ENCODE results near the gene NFYB. TPM values are rescaled to one million over a fixed set of nuclear protein-coding genes. Genes with fewer than 3 reads are reported as not detected.

Gene NFYB
- total RNA-seq, 1 experiment from 2014 or later, result 22.4 TPM

DNA sequence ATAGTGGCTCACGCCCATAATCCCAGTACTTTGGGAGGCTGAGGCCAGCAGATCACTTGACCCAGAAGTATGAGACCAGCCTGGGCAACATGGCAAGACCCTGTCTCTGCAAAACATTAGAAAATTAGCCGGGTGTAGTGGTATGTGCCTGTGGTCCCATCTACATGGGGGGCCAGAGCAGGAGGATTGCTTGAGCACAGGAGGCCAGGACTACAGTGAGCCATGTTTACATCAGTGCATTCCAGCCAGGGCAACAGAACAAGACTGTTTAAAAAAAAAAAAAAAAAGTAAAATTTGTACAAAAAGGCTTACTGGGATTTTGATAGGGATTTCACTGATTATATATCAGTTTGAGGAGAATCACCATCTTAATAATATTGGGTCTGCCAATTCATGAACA is 65.9 kb downstream of the NFYB start:
- no peaks in the 10 kb centered on the region for H3K27me3 ChIP-seq (ENCODE audit: insufficient read depth, low read length)
- no peak overlapping the region for H3K27ac ChIP-seq (ENCODE audit: low read depth, low read length)
- H3K9me2 ChIP-seq (ENCODE audit: insufficient read depth), result no peaks in the 10 kb centered on the region
- no peak overlapping the region for H3K4me3 ChIP-seq (replicated peaks in 1 of 2; ENCODE audit: low read depth in 1 of 2, low read length in 2 of 2)
- ChIA-PET POLR2A (no interaction called here), RAD21 (ENCODE audit: low non-redundant PET in 1 of 2, low total read pairs in 2 of 2, uncharacterized antibody in 2 of 2, unreplicated experiment in 2 of 2) (no interaction called here), CTCF (no interaction called here)
- H3K79me2 ChIP-seq (ENCODE audit: insufficient read depth, low read length), result no peaks in the 10 kb centered on the region
- TF ChIP-seq POLR2A (IDR thresholded peaks at IDR 0.05; ENCODE audit: borderline replicate concordance, extremely low read depth, insufficient read depth, insufficient read length) (no peak), SIN3A (IDR thresholded peaks at IDR 0.05; ENCODE audit: low read depth) (no peak), JUND (IDR thresholded peaks at IDR 0.05) (no peak), TCF7L2 (IDR thresholded peaks at IDR 0.05; ENCODE audit: borderline replicate concordance, extremely low read depth, insufficient read depth, insufficient read length) (no peak), ZNF274 (IDR thresholded peaks at IDR 0.05; ENCODE audit: low read depth, low read length) (no peak), ZFX (IDR thresholded peaks at IDR 0.05) (no peak), YY1 (IDR thresholded peaks at IDR 0.05; ENCODE audit: extremely low read depth, insufficient replicate concordance, low read depth, low read length) (no peak), EZH2 (IDR thresholded peaks at IDR 0.05) (no peak), SRF (IDR thresholded peaks at IDR 0.05; ENCODE audit: low read depth) (no peak), CEBPB (IDR thresholded peaks at IDR 0.05; ENCODE audit: low read depth) (no peak), RAD21 (IDR thresholded peaks at IDR 0.05; ENCODE audit: low read depth) (no peak), SP1 (IDR thresholded peaks at IDR 0.05; ENCODE audit: low read depth) (no peak), EGR1 (IDR thresholded peaks at IDR 0.05; ENCODE audit: low read depth) (no peak)
- TF ChIP-seq, protein P1, sequence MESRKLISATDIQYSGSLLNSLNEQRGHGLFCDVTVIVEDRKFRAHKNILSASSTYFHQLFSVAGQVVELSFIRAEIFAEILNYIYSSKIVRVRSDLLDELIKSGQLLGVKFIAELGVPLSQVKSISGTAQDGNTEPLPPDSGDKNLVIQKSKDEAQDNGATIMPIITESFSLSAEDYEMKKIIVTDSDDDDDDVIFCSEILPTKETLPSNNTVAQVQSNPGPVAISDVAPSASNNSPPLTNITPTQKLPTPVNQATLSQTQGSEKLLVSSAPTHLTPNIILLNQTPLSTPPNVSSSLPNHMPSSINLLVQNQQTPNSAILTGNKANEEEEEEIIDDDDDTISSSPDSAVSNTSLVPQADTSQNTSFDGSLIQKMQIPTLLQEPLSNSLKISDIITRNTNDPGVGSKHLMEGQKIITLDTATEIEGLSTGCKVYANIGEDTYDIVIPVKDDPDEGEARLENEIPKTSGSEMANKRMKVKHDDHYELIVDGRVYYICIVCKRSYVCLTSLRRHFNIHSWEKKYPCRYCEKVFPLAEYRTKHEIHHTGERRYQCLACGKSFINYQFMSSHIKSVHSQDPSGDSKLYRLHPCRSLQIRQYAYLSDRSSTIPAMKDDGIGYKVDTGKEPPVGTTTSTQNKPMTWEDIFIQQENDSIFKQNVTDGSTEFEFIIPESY (IDR thresholded peaks at IDR 0.05; ENCODE audit: extremely low read depth, insufficient replicate concordance, low read length), result no peak
- TF ChIP-seq, protein P2, sequence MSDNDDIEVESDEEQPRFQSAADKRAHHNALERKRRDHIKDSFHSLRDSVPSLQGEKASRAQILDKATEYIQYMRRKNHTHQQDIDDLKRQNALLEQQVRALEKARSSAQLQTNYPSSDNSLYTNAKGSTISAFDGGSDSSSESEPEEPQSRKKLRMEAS (IDR thresholded peaks at IDR 0.05), result no peak
- TF ChIP-seq, protein P3, sequence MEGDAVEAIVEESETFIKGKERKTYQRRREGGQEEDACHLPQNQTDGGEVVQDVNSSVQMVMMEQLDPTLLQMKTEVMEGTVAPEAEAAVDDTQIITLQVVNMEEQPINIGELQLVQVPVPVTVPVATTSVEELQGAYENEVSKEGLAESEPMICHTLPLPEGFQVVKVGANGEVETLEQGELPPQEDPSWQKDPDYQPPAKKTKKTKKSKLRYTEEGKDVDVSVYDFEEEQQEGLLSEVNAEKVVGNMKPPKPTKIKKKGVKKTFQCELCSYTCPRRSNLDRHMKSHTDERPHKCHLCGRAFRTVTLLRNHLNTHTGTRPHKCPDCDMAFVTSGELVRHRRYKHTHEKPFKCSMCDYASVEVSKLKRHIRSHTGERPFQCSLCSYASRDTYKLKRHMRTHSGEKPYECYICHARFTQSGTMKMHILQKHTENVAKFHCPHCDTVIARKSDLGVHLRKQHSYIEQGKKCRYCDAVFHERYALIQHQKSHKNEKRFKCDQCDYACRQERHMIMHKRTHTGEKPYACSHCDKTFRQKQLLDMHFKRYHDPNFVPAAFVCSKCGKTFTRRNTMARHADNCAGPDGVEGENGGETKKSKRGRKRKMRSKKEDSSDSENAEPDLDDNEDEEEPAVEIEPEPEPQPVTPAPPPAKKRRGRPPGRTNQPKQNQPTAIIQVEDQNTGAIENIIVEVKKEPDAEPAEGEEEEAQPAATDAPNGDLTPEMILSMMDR (IDR thresholded peaks at IDR 0.05 in 2 of 3, conservative IDR thresholded peaks at IDR 0.05 in 1 of 3; ENCODE audit: borderline replicate concordance in 1 of 3, insufficient read depth in 1 of 3, low read depth in 2 of 3, low read length in 2 of 3), result no peak
- TF ChIP-seq, protein P4, sequence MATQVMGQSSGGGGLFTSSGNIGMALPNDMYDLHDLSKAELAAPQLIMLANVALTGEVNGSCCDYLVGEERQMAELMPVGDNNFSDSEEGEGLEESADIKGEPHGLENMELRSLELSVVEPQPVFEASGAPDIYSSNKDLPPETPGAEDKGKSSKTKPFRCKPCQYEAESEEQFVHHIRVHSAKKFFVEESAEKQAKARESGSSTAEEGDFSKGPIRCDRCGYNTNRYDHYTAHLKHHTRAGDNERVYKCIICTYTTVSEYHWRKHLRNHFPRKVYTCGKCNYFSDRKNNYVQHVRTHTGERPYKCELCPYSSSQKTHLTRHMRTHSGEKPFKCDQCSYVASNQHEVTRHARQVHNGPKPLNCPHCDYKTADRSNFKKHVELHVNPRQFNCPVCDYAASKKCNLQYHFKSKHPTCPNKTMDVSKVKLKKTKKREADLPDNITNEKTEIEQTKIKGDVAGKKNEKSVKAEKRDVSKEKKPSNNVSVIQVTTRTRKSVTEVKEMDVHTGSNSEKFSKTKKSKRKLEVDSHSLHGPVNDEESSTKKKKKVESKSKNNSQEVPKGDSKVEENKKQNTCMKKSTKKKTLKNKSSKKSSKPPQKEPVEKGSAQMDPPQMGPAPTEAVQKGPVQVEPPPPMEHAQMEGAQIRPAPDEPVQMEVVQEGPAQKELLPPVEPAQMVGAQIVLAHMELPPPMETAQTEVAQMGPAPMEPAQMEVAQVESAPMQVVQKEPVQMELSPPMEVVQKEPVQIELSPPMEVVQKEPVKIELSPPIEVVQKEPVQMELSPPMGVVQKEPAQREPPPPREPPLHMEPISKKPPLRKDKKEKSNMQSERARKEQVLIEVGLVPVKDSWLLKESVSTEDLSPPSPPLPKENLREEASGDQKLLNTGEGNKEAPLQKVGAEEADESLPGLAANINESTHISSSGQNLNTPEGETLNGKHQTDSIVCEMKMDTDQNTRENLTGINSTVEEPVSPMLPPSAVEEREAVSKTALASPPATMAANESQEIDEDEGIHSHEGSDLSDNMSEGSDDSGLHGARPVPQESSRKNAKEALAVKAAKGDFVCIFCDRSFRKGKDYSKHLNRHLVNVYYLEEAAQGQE (IDR thresholded peaks at IDR 0.05; ENCODE audit: low read depth), result no peak
- intact Hi-C loops (cut with micrococcal nuclease), result no loop called here
- H4K20me1 ChIP-seq (ENCODE audit: insufficient read depth), result no peaks in the 10 kb centered on the region
- H3K9me3 ChIP-seq (ENCODE audit: control insufficient read depth in 1 of 2, insufficient read depth in 1 of 2, low read depth in 1 of 2, low read length in 2 of 2), result no peaks in the 10 kb centered on the region
- ATAC-seq (no peak), DNase-seq (ENCODE audit: low read depth, low spot score) (no peak)
- H2AFZ ChIP-seq (ENCODE audit: low read depth, low read length, poor library complexity, severe bottlenecking), result no peak overlapping the region
- no peak overlapping the region for H3K4me2 ChIP-seq (ENCODE audit: low read length)
- 0 out of 4 replicates have a peak, but pooled peaks cover 0 to 2% of the 10 kb centered on the region in 2 experiments for H3K36me3 ChIP-seq (ENCODE audit: control insufficient read depth in 1 of 2, insufficient read depth in 2 of 2, low read length in 2 of 2)
- H3K4me1 ChIP-seq (ENCODE audit: control insufficient read depth in 1 of 2, insufficient read depth in 2 of 2, low read length in 2 of 2), result no peaks in the 10 kb centered on the region
- BruUV-seq (replicated peaks), result no TSS peak
- H3K9ac ChIP-seq (ENCODE audit: low read length), result no peak overlapping the region
